Measurements from ENCODE around the gene ERCC6L2. TPM values are rescaled to one million over a fixed set of nuclear protein-coding genes. Genes with fewer than 3 reads are reported as not detected.

ERCC6L2 gene
- total and polyA plus RNA-seq, 2 experiments from 2014 or later = 33.5 to 80.6 TPM

- no peak for TF ChIP-seq ZNF462 (CRISPR knock-in tag; IDR thresholded peaks at IDR 0.05)
- no peak for TF ChIP-seq STAT1 (IDR thresholded peaks at IDR 0.05; ENCODE audit: unreplicated experiment)
- no peak for TF ChIP-seq CREB1 (CRISPR knock-in tag; IDR thresholded peaks at IDR 0.05; ENCODE audit: low read depth)
- no peak for TF ChIP-seq REST (IDR thresholded peaks at IDR 0.05; ENCODE audit: unreplicated experiment)
- no peak for TF ChIP-seq NANOG (IDR thresholded peaks at IDR 0.05; ENCODE audit: borderline replicate concordance)
- TF ChIP-seq EZH2phosphoT487 (IDR thresholded peaks at IDR 0.05; ENCODE audit: unreplicated experiment) = no peak
- no peak for TF ChIP-seq ZNF114 (CRISPR knock-in tag; IDR thresholded peaks at IDR 0.05)
Measured at GRCh38 chr9:95991326-95991725, 115.8 kb downstream of the ERCC6L2 start (continued).
